Ramos (cell line): ENCODE data around the gene ELL.
"Not testable (repeated sequence)": the region's sequence is repeated elsewhere in the genome, so short reads cannot be mapped to it uniquely, and the experiment has no call there.

Experiments used
- in situ Hi-C: fragments of 300-500 bp; cut with MboI; formaldehyde crosslinking; loops from one replicate; pipeline ENCODE4 v1.14.3; 2022; ENCODE audit warnings: low sequenced_read_pairs; ENCODE audit not compliant: unreplicated experiment

Gene ELL

DNA sequence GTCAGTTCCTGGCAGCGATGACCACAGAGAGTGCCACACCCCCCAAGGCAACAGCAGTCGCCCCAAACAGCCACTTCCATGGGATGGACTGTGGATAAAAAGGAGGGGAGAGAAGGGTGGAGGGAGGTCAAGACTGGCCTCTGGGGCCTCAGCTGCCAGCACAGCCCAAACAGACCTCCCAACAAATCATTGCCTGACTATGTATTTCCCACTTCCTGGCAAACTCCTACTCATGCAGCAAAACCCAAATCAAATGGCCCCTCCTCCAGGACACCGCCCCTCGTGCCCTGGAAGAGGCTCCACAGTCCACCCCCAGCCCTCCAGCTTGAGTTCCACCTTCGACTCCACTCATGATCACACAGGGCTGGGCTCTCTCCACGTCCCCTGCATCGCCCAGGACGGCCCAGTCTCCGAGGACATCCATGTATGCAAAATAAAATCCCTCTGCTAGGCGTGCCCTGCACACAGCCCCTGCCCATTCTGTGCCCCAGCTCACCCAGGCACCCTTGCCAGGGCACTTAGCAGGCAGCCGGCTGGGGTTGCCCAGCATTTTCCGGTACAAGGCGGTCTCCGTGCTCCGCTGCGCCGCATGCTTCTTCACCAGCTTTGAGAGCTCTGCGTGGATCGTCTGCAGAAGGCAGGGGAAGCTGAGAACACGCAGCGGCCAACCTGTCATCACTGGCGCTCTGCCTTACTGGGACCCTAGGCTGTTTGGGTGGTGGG lies 10.5 kb upstream of the ELL start:
- in situ Hi-C loops, result no loop called here

DNA sequence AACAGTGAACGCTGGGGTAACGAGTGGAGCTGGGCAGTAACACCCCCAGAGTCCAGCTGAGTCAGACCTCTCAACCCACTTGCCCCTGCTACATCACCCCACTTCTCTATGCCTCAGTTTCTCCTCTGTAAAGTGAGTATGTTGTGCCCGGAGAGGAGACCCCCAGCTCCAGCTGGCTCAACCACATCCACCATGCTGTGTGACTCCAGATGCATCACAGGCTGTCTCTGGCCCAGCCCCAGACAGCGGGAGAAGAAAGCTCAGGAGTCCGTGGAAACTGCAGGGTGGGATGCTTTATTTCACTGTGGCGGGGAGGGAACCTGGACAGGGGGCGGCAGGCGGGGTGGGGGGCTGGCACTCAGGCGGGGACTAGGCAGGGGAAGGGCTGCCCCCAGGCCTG lies 9.6 kb upstream of the ELL start:
- in situ Hi-C loops, result no loop called here

DNA sequence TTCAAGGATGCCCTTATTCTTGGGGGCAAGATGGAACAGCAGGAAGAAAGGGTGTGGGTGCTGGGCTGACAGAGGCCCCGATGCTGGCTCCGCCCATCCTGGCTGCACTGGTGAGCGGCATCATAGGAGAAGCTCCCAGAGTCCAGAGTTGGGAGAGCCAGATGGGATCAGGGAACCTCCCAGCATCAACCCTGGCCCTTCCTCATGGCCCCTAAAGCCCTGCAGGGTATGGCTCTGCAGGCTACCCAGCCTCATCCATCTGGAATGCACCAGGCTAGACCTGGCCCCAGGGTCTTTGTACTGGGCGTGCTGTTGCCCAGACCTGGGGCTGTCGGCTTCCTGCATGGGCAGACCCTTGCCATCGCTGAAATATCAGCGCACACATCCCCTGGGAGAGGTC lies 7.9 kb upstream of the ELL start:
- in situ Hi-C loops, result no loop called here

DNA sequence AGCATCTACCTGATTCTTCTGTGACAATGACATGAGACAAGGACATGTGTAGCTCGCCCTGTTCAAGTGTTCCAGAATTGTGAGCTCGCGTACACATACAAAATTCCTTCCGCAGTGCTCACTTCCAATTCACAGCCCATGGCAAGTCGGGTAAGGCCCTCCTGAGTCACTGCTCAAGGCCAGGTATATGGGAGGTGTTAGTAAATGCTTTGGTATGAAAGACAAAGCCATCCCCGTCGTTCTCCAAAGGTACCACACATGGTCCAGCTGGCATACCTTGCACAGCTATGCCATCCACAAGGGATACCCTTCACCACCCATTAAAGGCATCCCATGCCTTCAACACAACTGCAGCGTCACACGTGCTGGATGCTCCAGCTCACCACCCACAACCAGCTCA lies 4.4 kb upstream of the ELL start:
- in situ Hi-C loops, result no loop called here

DNA sequence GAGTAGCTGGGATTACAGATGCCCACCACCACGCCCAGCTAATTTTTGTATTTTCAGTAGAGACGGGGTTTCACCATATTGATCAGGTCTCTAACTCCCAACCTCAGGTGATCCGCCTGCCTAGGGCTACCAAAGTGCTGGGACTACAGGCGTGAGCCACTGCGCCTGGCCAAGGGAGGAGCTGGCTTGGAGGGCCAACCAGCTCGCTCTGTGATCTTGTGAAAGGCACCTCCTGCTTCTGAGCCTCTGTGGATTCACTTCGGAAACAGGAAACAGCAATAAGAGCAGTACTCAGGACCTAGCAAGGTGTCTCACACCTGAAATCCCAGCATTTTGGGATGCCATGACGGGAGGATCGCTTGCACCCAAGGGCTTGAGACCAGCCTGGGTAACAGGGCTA lies 2.0 kb upstream of the ELL start:
- in situ Hi-C loops, result no loop called here

DNA sequence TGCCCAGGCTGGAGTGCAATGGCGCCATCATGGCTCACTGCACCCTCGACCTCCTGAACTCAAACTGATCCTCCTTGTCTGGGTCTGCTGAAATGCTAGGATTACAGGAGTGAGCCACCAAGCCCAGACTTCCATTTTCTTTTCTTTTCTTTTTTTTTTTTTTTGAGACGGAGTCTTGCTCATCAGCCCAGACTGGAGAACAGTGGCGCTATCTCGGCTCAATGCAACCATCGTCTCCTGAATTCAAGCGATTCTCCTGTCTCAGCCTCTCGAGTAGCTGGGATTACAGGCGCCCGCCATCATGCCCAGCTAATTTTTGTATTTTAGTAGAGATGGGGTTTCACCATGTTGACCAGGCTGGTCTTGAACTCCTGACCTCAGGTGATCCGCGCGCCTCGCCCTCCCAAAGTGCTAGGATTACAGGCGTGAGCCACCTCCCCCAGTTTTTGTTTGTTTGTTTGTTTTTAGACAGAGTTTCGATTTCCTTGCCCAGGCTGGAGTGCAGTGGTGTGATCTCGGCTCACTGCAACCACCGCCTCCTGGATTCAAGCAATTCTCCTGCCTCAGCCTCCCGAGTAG lies 1.1 kb upstream of the ELL start:
- in situ Hi-C loops, result not testable (repeated sequence)

DNA sequence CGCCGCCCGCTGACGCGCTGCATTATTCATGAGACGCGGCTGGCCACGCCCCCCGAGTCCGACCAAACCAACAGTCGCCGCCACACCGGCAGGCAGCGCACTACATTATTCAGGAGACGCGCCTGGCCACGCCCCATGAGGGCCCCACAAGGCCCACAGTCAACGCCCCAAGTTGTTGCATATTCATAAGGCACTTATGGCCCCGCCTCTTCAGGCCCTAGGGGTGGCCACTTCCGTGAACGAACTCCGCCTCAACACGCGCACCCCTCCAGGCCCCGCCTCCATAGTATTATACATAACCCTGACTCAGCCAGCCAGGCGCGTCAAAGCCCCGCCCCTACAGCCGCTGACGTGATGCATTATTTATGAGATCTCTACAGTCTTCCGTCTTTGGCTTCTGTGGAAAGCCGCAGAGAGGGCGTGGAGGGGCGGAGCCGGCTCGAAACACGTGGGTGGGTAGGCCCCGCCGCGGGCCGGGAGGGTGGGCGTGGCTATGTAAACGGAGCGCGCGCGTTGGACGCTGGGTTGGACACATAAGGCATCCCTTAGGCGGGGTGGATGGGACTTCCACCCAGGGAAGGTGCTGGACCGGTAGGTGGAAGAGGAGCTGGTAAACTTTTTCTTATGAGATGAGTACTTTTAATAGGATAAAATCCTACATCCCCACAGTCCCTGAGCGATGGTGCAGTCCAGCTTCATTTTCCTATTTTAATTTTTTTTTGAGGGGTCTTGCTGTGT lies 423 bp upstream of the ELL start:
- in situ Hi-C loops, result no loop called here

DNA sequence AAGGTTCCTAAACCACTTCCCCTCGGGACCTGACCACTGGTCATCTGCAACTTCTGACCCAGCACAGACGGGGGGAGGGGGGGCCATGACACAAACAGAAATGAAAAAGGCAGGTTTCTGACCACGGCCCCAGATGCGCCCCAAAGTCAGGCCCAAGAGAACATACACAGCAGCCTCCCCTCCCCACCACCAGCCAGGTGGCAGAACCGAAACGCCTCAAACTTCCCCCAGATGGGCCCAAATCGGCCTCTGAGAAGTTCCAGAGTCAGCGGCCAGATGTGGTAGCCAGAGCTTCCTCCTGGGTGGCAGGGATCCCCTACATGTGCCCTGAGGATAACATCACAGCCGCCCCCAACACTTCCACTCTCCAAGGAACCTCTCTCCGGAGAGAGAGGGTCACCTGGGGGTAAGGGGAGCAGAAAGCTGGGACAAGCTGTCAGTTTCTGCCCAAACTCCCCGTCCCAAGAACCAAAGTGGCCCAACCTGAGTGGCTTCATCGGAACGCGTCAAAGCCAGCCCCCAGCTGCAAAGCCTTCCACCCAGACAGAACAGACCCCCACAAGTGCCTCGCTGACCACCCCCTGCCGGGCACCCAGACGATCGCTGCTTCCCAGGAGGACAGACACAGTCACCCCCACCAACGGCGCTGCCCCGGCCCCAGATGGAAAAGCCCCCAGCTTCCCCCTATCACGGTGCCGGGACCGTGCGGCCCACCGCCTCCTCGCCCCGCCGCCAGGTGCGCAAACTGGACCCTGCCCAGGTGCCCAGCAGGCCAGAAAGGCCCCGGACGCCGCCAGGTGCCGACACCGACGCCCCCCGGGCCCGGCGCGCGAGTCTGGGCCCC lies 800 bp downstream of the ELL start:
- in situ Hi-C loops, result no loop called here

DNA sequence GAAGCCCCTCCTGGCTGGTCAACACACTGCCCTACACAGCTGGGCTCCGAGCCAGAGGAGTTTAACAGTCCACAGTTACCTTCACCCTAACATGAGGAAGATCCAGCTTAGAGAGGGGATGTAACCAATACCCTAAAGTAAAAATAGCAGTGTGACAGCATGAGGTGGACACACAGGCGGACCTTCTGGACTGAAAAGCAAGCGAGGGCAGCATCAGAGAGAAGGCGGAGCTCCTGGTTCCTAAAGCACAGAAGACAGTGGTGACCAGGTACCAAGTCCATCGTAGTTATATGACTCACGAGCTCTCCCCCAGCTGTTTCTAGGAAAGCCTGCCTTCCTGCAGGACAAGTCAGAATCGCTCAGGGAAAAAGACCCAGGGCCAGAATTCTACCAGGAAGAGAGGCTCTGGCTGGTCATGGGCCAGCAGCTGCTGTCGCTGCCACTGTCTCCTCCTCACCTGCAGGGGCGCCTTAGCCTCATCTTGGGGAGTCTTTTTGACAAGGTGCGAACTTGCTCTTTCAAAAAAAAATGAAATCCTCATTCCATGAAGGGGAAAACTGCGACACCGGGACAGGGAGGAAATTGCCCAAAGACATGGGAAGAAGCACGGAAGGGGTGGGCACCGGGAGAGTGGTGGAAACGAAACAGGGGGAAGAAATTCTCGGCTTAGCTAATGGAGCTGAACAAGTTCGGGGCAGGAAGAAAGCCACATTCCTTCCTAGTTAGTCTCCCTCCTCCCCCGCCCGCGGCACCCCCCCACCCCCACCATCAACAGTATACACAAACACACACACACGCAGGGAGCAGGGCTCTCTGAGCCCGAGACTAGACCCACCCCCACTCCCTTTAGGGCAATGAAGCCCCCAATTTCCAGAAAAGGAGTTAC lies 1.7 kb downstream of the ELL start:
- in situ Hi-C loops, result no loop called here

DNA sequence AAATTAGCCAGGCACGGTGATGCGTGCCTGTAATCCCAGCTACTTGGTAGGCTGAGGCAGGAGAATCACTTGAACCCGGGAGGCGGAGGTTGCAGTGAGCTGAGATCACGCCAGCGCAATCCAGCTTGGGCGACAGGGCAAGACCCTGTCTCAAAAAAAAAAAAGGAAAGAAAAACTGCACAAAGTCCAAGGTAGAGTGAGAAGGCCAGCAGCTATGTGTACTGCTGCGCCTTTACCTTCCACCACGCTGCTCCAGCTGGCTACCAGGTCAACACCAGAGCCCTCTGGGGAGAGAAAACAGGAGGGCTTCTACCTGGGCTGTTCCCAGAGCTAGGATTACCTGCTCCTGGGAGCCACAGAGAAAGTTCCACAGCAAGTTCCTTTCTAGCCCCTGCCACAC lies 3.2 kb downstream of the ELL start:
- in situ Hi-C loops, result no loop called here

DNA sequence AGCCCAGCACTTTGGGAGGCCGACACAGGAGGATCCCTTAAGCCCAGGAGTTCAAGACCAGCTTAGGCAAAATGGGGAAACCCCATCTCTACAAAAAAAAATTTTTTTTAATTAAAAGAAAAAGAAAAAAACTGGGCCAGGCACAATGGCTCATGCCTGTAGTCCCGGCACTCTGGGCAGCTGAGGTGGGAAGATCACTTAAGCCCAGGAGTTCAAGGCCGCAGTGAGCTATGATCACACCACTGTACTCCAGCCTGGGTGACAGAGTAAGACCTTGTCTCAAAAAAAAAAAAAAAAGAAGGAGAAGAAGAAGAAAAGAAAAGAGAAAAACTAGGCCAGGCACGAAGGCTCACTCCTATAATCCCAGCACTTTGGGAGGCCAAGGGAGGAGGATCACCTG lies 4.3 kb downstream of the ELL start:
- in situ Hi-C loops, result no loop called here

DNA sequence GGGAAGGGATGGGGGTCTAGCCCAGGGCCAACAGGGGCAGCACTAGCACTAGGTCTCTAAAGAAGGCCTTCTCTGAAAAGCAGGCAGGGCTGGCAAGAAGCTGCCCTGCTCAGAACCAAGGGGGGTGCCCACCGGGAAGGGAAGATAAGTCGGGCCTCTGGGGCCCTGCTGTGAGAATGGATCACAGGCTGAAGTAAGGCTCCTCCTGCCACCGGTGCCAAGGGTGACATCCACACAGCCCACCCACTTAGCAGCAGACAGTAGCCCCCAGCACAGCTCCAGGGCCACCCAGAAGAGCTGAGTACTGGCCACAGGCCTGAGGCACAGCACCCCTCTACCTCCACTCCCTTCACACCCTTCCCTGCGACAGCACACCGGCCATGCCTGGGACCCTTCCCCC lies 5.9 kb downstream of the ELL start:
- in situ Hi-C loops, result no loop called here

DNA sequence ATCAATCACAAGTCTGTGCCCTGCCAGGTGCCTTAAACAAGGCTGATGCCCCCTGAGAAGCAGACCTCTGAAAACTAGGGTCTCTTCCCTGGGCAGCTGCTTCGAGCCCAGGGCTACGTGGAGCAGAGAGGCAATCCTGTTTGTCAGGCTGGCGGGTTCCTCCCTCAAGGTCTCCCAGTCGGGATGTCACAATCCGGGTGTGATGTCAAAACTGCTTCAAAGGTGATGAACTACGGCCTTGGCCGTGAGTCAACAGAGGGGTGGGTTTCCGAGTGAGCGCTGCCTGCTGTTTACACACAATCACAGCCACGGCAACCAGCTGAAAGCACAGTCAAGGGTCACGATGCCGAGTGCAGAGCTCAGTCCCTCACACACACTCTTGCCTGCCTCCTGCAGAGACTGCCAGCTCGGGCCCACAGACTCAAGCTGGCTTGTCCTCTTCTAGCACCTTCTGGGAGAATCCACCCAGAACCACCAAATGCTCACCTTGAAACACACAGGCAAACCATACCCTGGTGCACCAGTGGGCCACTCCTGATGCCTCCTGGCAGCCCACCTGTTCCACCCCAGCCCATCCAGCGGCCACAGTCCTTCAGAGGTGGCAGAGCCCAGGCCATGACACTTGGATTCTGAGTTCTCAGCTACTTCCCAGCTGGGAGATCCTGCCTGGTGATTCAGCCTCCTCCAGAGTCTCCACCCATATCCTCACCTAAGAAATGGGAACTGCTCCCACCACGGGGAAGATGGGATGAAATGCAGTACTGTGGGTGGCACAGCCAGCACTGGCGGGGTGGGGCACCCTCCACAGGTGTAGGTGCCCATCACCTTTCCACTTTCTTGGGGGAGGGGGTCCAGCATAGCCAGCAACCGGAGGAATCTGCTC lies 6.8 kb downstream of the ELL start:
- in situ Hi-C loops, result no loop called here

DNA sequence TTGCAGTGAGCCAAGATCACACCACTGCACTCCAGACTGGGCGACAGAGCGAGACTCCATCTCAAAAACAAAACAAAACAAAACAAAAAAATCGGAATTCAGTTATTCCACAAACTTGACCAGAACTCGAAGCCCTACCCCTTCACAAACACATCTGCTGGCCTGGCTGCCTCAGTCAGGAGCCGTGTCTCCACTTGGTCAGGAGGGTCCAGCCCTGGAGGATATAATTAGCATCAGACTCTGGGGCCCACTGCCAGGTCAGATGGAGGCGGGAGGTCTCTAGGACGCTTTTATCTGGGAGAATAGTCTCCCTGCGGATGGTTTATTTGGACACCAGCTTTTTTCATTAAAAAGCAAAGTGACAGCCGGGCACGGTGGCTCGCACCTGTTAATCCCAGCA lies 8.0 kb downstream of the ELL start:
- in situ Hi-C loops, result no loop called here

DNA sequence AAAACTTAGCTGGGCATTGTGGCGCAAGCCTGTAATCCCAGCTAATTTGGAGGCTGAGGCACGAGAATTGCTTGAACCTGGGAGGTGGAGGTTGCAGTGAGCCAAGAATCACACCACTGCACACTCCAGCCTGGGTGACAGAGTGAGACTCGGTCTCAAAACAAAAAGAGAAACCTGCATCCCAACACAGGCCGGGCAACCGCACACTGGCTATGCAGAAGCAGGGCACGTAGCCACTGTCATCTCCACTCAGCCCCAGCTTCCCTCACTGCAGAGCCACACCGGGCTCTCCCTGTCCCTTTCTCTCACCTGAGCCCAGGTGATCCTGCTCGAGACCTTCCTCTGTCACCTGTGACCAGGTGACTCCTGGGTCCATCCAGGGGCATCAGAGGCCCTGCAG lies 11.7 kb downstream of the ELL start:
- in situ Hi-C loops, result no loop called here

DNA sequence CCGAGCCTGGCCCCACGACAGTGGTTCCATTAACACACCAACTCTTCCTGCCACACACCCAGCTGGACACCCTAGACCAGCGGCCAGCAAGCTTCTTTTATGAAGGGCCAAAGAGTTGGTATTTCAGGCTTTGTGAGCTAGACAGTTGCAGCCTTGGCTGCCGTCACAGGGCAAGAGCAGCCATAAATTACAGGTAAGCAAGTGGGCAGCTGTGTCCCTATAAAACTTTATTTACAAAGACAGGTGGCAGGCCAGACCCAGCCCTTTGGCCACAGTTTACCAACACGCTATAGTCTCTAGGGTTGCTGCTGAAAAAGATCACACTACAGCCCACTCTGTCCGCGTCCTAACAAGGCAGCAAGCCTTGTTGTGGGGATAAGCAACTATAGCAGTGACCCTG lies 13.3 kb downstream of the ELL start:
- in situ Hi-C loops, result no loop called here

DNA sequence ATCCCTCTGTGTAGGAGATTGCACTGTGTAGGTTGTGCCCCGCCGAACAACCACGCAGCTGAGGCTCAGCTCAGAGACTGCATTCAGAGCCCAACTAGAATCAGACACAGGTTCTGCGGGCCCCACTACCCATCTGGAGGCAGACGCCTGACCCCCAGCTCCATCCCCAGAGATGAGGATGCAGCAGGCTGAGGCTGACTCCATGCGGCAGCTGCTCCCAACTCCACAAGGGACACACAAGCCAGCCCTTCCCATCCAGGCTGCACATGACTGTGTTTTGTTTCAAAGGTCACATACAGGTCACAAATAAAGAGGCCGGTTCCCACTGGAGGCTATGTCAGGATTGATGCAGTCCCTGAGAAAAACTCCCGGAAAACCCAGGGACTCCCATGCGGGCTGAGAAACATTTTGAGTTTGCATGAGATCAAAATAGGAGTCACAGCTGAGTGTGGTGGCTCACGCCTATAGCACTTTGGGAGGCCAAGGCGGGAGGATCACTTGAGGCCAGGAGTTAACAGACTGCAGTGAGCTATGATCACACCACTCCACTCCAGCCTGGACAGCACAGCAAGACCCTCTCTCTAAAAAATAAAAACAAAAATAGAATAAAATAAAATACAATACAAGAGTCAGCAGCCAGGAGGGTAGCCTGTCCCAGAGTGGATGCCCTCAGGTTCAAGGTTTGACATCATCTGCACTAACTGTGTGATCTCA lies 14.0 kb downstream of the ELL start:
- in situ Hi-C loops, result no loop called here

DNA sequence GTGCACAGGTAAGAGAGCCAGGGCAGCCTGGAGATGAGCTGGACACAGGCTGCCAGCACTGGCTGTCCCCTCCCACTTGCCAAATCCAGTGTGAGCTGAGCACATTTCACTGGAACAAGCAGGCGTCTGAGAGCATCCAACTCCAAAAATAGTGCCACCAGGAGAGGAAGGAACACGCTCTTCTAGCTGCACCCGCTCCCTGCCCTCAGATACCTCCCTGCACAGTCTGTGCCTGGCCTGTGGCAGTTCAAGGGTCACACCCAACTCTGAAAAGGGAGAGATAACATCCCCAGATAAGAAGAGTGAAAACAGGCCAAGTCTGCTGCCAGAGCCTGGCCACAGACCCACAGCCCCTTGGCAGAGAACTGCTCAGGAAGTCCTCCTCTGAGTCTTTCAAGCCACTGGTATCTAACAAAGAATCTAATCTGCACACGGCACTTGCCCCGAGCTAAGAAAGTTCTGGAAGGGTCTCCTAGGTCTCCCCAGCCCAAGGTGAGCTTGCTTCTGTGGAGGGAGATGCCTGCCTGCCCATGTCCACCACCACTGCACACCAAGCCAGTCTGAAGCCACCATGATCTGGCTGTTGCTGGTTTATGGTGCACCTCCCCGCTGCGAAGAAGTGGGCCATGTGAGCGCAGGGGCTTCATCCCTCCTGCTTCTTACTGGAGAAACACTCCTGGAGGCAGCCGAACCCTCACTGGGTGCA lies 14.7 kb downstream of the ELL start:
- in situ Hi-C loops, result no loop called here
